Endometrial microvascular endothelial cells (primary cell): ENCODE measurements around the gene STAG1. TPM values are rescaled to one million over a fixed set of nuclear protein-coding genes. Genes with fewer than 3 reads are reported as not detected.
"Not testable (repeated sequence)": the region's sequence is repeated elsewhere in the genome, so short reads cannot be mapped to it uniquely, and the experiment has no call there.

Experiments
- in situ Hi-C: cut with HindIII; loops from 2 replicates; pipeline ENCODE4 v1.10.0; 2017; ENCODE audit warnings: low sequenced_read_pairs, low pct_unique_long_range_greater_than_20kb; ENCODE audit errors: inconsistent ontology term
- total RNA-seq: library from RNA; depleted of rRNA; stranded (reverse); fragments of >200 nt; gene quantifications from one replicate; pipeline ENCODE4 v1.2.3, GENCODE V29; 2015; ENCODE audit errors: inconsistent ontology term

The STAG1 gene
- total RNA-seq, 1 donor from 2014 or later, result 26.3 TPM

DNA sequence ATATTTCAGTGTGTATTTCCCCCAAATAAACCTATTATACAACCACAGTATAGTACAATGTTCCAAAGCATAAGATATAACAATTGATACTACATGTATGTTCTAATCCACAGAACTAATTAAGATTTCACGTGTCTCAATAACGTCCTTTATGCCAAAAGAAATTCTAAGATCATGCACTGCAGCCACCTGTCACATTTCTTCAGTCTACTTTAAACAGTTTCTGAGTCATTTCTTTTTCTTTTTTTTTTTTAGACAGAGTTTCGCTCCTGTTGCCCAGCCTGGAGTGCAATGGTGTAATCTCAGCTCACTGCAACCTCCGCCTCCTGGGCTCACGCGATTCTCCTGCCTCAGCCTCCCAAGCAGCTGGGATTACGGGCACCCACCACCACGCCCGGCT is 190.2 kb downstream of the STAG1 start:
- in situ Hi-C loops, result no loop called here

- in situ Hi-C loops, result no loop called here
These were observed 192.3 kb downstream of the STAG1 start for GRCh38 chr3:136559896-136560295.

GRCh38 chr3:136549461-136549860 is 202.7 kb downstream of the STAG1 start:
- in situ Hi-C loops, result not testable (repeated sequence)

DNA sequence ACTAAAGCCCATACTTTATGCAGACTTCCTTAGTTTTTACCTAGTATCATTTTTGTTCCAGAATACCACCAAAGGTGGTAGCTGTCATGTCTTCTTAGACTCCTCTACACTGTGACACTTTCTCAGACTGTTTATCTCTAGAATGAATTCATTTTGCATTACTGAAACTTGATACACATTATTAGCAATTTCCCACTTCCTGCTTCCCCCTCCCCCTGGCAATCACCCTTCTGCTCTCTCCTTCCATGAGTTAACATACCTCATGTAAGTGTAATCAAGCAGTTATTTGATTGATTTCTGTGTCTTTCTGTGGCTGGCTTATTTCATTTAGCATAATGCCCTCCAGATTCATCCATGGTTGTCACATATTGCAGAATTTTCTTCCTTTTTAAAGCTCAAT is 204.9 kb downstream of the STAG1 start:
- in situ Hi-C loops, result no loop called here

DNA sequence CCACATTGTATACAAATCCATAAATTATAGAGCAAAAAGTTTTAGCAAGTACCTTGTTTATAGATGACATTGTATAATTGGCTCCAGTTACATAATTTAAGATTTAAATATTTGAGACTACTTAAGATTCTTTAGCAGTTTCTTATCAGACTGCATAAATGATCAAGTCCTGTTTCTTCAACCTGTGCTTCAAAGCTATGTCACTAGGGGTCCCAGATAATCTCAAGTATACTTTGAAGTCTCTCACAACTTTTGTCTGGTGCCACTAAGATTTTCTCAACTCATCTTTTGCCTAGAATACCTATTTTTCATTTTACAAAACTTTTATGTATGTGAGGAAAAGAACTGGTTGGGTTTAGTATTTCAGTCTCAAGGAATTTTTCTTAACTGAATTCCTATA is 205.5 kb downstream of the STAG1 start:
- in situ Hi-C loops, result no loop called here

DNA sequence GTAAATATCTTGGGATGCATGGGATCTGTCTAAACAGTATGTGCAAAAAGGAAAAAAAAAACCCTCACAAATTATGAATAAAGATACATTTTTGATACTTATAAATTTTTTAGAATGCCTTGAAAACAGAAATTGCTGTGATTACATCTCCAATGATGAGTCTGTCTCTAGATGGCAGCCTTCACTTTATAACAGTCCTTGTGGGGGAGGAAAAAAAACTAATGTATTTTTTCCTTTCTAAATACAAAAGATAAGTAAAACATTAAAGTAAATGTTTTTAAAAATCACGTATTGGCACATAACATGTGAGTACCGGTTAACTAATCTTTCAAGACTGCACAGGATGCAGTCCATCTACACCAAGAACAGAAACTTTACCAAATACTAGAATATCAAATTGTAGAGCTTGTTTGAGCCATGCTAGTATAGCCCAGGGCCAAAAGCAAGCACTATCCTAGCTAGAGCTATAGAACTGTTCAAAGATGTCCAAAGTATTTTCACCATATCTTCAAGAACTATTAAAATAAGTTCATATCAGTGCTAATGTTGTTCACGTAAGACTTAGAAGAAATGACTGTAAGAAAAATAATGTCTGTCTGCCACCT is 206.4 kb downstream of the STAG1 start:
- in situ Hi-C loops, result no loop called here

DNA sequence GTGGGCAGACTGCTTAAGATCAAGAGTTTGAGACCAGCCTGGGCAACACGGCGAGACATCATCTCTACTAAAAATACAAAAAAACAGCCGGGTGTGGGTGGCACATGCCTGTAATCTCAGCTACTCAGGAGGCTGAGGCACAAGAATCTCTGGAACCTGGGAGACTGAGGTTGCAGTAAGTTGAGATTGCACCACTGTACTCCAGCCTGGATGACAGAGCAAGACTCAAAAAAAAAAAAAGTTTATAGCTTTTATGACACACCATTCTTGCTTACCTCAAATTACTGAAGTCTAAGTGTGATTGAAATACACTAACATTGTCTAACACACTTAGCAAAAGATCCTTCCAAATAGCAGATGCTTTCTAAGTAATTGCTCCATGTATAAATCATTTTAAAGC is 207.6 kb downstream of the STAG1 start:
- in situ Hi-C loops, result no loop called here

DNA sequence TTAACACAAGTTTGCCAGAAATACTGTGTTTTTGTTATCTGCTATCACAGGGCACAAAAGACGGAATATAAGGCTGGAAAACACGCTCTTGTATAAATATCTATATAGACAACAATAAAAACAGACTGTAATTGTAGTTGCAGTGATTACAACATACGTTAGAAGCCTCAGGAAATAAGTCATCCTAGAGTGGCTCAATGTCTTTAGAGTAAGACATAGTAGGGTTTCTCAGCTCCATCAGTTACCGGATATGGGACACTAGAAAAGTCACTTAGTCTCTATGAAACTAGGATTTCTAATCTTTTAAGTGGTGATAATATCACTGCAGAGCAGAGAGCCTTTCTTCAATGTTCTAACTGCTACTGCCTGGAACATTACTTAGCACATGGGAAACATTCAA is 208.8 kb downstream of the STAG1 start:
- in situ Hi-C loops, result no loop called here

DNA sequence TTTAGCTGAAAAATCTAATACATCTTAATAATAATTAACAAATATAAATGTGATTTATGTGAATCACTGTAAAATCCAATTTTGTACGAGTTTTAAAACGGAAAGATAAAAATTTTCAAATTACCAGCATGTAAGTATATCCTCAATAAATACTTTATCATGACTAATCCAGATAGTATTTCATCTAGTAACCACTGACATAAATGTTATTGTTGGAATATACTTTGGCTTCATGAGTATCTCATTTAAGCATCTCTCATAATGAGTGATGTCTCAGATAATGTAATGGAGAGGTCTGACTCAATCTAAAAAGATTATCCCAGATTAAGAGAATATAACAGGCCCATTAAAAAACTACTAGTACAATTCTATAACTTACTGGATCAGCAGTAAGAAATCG is 216.3 kb downstream of the STAG1 start:
- in situ Hi-C loops, result no loop called here

- in situ Hi-C loops, result no loop called here
These were observed 219.4 kb downstream of the STAG1 start for GRCh38 chr3:136532766-136533165.

- in situ Hi-C loops, result no loop called here
These were observed 234.1 kb downstream of the STAG1 start for GRCh38 chr3:136518102-136518501.

GRCh38 chr3:136516656-136517055 is 235.5 kb downstream of the STAG1 start:
- in situ Hi-C loops, result no loop called here

DNA sequence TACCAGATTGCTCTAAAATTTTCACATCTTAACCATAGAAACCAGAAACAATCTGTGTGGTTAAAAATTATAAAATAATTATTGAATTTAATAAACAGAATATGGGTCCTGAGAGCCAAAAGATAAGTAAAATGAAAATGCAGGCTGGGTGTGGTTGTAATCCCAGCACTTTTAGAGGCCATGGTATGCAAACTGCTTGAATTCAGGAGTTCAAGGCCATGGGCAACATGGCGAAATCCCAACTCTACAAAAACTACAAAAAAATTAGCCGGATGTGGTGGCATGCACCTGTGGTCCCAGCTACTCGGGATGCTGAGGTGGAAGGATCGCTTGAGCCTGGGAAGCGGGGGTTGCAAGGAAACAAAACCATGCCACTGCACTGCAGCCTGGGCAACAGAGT is 236.1 kb downstream of the STAG1 start:
- in situ Hi-C loops, result no loop called here

- in situ Hi-C loops, result not testable (repeated sequence)
These were observed 237.6 kb downstream of the STAG1 start for GRCh38 chr3:136514533-136514932.

GRCh38 chr3:136513367-136513766 is 238.8 kb downstream of the STAG1 start:
- in situ Hi-C loops, result no loop called here

GRCh38 chr3:136512381-136512780 is 239.8 kb downstream of the STAG1 start:
- in situ Hi-C loops, result no loop called here

DNA sequence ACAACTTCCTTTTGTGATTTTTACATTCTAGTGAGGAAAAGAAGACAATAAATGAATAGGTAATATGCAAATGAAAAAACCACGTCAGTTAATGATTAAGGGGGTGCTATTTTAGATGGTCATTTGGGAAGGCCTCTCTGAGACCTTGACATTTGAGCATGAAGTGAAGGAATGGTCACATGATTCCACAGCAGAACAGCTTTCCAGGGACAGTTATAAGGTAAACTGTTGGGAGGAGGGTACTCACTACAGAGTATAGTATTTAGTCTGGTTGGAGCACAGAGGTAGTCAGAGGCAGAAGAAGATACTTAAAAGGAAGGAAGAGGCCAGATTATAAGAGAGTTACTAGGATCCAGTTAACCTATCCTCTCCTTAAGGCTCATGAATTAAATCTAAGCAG is 246.5 kb downstream of the STAG1 start:
- in situ Hi-C loops, result no loop called here

DNA sequence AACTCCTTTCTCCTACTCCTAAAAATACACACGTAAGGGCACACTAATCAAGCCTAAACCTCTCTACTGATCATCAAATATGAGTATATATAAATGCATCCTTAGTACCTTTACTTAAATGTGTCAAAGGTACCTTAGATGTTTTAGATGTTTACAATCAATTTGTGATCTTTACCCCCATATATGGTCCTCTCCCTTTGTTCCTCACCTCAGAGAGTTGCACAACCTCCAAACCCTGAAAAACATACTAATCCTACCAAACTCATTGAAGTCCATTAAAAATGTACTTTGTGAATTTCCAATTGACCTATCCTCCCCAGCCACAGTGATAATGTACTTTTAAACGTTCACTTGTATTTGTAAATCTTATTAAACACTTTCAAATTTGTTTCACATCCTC is 249.1 kb downstream of the STAG1 start:
- in situ Hi-C loops, result no loop called here

DNA sequence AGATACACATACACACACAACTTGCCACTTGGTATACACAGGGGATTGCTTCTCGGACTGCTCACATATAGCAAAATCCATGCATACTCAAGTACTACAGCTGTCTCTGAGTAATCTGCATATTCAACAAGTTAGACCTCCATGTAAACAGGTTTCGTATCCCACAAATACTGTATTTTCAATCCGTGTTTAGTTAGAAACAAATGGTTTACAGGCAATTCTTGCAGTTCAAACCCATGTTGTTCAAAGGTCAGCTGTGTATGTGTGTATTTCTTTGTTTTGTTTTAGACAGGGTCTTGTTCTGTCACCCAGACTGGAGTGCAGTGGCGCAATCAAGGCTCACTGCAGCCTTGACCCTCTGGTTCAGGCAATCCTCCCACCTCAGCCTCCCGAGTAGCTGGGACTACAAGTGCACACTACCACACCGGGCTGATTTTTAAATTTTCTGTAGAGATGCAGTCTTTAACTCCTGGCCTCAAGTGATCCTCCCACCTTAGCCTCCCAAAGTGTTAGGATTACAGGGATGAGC is 253.2 kb downstream of the STAG1 start:
- in situ Hi-C loops, result no loop called here

GRCh38 chr3:136495213-136495612 is 257.0 kb downstream of the STAG1 start:
- in situ Hi-C loops, result no loop called here
